Mesothelial cell of epicardium (in vitro differentiated cells): ENCODE measurements around the gene PPIL6. TPM values are rescaled to one million over a fixed set of nuclear protein-coding genes. Genes with fewer than 3 reads are reported as not detected.

Experiments
- DNase-seq, 2 experiments: peaks; one replicate each; pipeline ENCODE4 v3.0.0; 2021; ENCODE audit warnings: low spot score in 2 of 2; ENCODE audit not compliant: unreplicated experiment in 2 of 2
- H3K27ac Mint-ChIP-seq: 2 replicates; pipeline ENCODE4 v1.8.0; 2021; ENCODE audit warnings: mixed read lengths
- H3K27me3 Mint-ChIP-seq: 2 replicates; pipeline ENCODE4 v1.8.0; 2021; ENCODE audit warnings: low read depth, mixed read lengths
- H3K36me3 Mint-ChIP-seq: 2 replicates; pipeline ENCODE4 v1.8.0; 2021; ENCODE audit warnings: mixed read lengths
- H3K4me1 Mint-ChIP-seq: 2 replicates; pipeline ENCODE4 v1.8.0; 2021; ENCODE audit warnings: mixed read lengths
- H3K4me3 Mint-ChIP-seq: 2 replicates; pipeline ENCODE4 v1.8.0; 2021; ENCODE audit warnings: mild to moderate bottlenecking, moderate library complexity, mixed read lengths
- H3K9me3 Mint-ChIP-seq: 2 replicates; pipeline ENCODE4 v1.8.0; 2021; ENCODE audit warnings: mixed read lengths
- CTCF ChIP-seq: fragments of 200-600 bp; sonication (generic); IDR thresholded peaks from one replicate; pipeline ENCODE4 v1.5.0; 2021; ENCODE audit warnings: antibody characterized with exemption; ENCODE audit not compliant: unreplicated experiment
- total RNA-seq: library from RNA; stranded (reverse); gene quantifications from 3 replicates; pipeline ENCODE4 v1.2.1, GENCODE V29; 2021

Gene PPIL6
- total RNA-seq, 1 donor from 2014 or later = 4.8 TPM

GRCh38 chr6:109446541-109446940 lies 6.1 kb upstream of the PPIL6 start:
- Mint-ChIP-seq H3K4me3 (no peak overlapping the region), H3K27me3 (no peaks in the 10 kb centered on the region), H3K27ac (no peak overlapping the region), H3K9me3 (no peaks in the 10 kb centered on the region), H3K4me1 (peaks cover 9% of the 10 kb centered on the region), H3K36me3 (peaks cover 5% of the 10 kb centered on the region)
- no peak for DNase-seq
- no peak for TF ChIP-seq CTCF

GRCh38 chr6:109446072-109446471 lies 5.6 kb upstream of the PPIL6 start:
- no peaks in the 10 kb centered on the region for H3K9me3 Mint-ChIP-seq
- DNase-seq = no peak
- no peak for TF ChIP-seq CTCF
- H3K4me1 Mint-ChIP-seq = peaks cover 14% of the 10 kb centered on the region
- no peaks in the 10 kb centered on the region for H3K27me3 Mint-ChIP-seq
- H3K4me3 Mint-ChIP-seq = no peak overlapping the region
- no peak overlapping the region for H3K27ac Mint-ChIP-seq
- H3K36me3 Mint-ChIP-seq = peaks cover 5% of the 10 kb centered on the region

GRCh38 chr6:109445382-109445781 lies 5.0 kb upstream of the PPIL6 start:
- Mint-ChIP-seq H3K27ac (no peak overlapping the region), H3K36me3 (peaks cover 5% of the 10 kb centered on the region), H3K4me3 (no peak overlapping the region), H3K9me3 (no peaks in the 10 kb centered on the region), H3K27me3 (no peaks in the 10 kb centered on the region), H3K4me1 (peaks cover 14% of the 10 kb centered on the region)
- no peak for TF ChIP-seq CTCF
- DNase-seq = no peak

GRCh38 chr6:109443425-109443950 lies 3.1 kb upstream of the PPIL6 start:
- Mint-ChIP-seq H3K9me3 (no peaks in the 10 kb centered on the region), H3K4me1 (peaks cover 18% of the 10 kb centered on the region), H3K4me3 (no peak overlapping the region), H3K27ac (no peak overlapping the region), H3K27me3 (no peaks in the 10 kb centered on the region), H3K36me3 (peaks cover 5% of the 10 kb centered on the region)
- no peak for TF ChIP-seq CTCF
- no peak for DNase-seq

GRCh38 chr6:109442393-109442924 lies 2.0 kb upstream of the PPIL6 start:
- H3K4me1 Mint-ChIP-seq = peaks cover 18% of the 10 kb centered on the region
- no peak for DNase-seq
- TF ChIP-seq CTCF = no peak
- H3K27ac Mint-ChIP-seq = no peak overlapping the region
- H3K4me3 Mint-ChIP-seq = peak overlapping the region; percentile 94
- peaks cover 5% of the 10 kb centered on the region for H3K36me3 Mint-ChIP-seq
- no peaks in the 10 kb centered on the region for H3K27me3 Mint-ChIP-seq
- H3K9me3 Mint-ChIP-seq = no peaks in the 10 kb centered on the region
